Heart right ventricle (tissue), 16 donors: ENCODE data around the gene CLEC4G. TPM values are rescaled to one million over a fixed set of nuclear protein-coding genes. Genes with fewer than 3 reads are reported as not detected.

ENCODE experiments used
- ATAC-seq, 8 donors: fragments of 200-7000 bp; cut with Tn5 transposase; one replicate each; pipeline ENCODE4 v1.9.1; 2020; ENCODE audit warnings: mild to moderate bottlenecking in 8 of 8, moderate library complexity in 8 of 8, moderate number of reproducible peaks in 1 of 8
- DNase-seq, 2 donors: peaks; one replicate each; pipeline ENCODE4 v3.0.0-alpha.2; 2020
- H3K27ac ChIP-seq, 10 donors: fragments of 200-600 bp; sonication (generic) in 2 of 10; one replicate each; pipeline versions ENCODE4 v1.5.0 to v1.8.0; 2020 to 2022; ENCODE audit warnings: mild to moderate bottlenecking in 3 of 10
- H3K27me3 ChIP-seq, 7 donors: fragments of 200-600 bp; one replicate each; pipeline ENCODE4 v1.8.0; 2021 to 2022; ENCODE audit warnings: mild to moderate bottlenecking in 2 of 7
- H3K36me3 ChIP-seq, 9 donors: fragments of 200-600 bp; sonication (generic) in 1 of 9; one replicate each; pipeline versions ENCODE4 v1.5.0 to v1.8.0; 2020 to 2022; ENCODE audit warnings: mild to moderate bottlenecking in 2 of 9
- H3K4me1 ChIP-seq, 9 donors: fragments of 200-600 bp; sonication (generic) in 1 of 9; one replicate each; pipeline versions ENCODE4 v1.5.0 to v1.8.0; 2020 to 2022; ENCODE audit warnings: mild to moderate bottlenecking in 4 of 9
- H3K4me3 ChIP-seq, 10 donors: fragments of 200-600 bp; sonication (generic) in 2 of 10; one replicate each; pipeline versions ENCODE4 v1.5.0 to v1.8.0; 2020 to 2022; ENCODE audit warnings: mild to moderate bottlenecking in 7 of 10, moderate library complexity in 2 of 10
- H3K9me3 ChIP-seq, 11 donors: fragments of 200-600 bp in 10 of 11; sonication (generic) in 2 of 11; one replicate each; pipeline versions ENCODE4 v1.5.0 to v1.8.0; 2013 to 2022; ENCODE audit warnings: mild to moderate bottlenecking in 2 of 11, control low read depth in 1 of 11, moderate library complexity in 1 of 11
- CTCF ChIP-seq, 9 donors: fragments of 200-600 bp; sonication (generic) in 2 of 9; IDR thresholded peaks; one replicate each; pipeline versions ENCODE4 v1.5.0 to v1.8.0; 2021 to 2022; ENCODE audit warnings: antibody characterized with exemption in 9 of 9, mild to moderate bottlenecking in 5 of 9, moderate library complexity in 1 of 9
- WGBS, 2 donors: extraction: QIAGEN DNeasy Blood & Tissue Kit; methylation state at CpG; one replicate each; pipeline ENCODE4 v1.1.7; 2013; ENCODE audit warnings: inconsistent platforms in 1 of 2; 5-methylcytosine and 5-hydroxymethylcytosine counted together
- intact Hi-C, 10 donors: fragments of 100-400 bp; cut with DNase I; formaldehyde crosslinking; loops; one replicate each; pipeline versions ENCODE4 v1.11.1 to v1.14.2; 2022
- polyA plus RNA-seq, 2 donors: library from polyadenylated mRNA; stranded (reverse); fragments of 200-250 nt; gene quantifications; one replicate each; pipeline ENCODE4 v1.2.3, GENCODE V29; 2013
- total RNA-seq, 10 donors: library from RNA; stranded (reverse); fragmentation: NEBNext Ultra II Directional in 3 of 10; extraction: Animal tissue kit (Norgen Biotek cat#: 25700) in 3 of 10; gene quantifications; one replicate each; pipeline versions ENCODE4 v1.2.1 to v1.2.4, GENCODE V29; 2021 to 2023
- donor health status: Arrhythmogenic right ventricular cardiomyopathy.
- donor health status: ischemic (EF 13 %, LVEDD 7.1; RV severe dilation, severe dysfunction).
- donor health status: healthy with polysubstance abuse.
- donor health status: DM: no; HTN: yes; CAD: no.
- donor health status: DM: no; HTN: no; CAD: no.
- donor health status: ischemic (EF 25% LVEDD 6.9; RV normal size, moderate dysfunction).
- donor health status: ischemic (EF 25% LVEDD 5.7; RV mildly dilated, moderate dysfunction).
- donor health status: healthy.
- donor health status: DM: yes; HTN: yes; CAD: no.
- donor health status: Ischemic cardiomyopathy.
- donor health status: ischemic (EF 35%, LVEDD 5.7; RV mildly dilated, moderate dysfunction).
- donor health status: nonischemic (EF 11% LVEDD 7.7; RV severe dilation, severe dysfunction).
- donor health status: DM: yes; HTN: yes; CAD: no.
- donor health status: PGD.
- donor health status: ischemic (EF 29% LVEDD 5.4; RV normal size, mild dysfunction).
- donor health status: nonischemic (EF 23%, LVEDD 6.1; RV moderate dilation, normal function).

CLEC4G gene
- total and polyA plus RNA-seq, 12 donors = 0.20 to 4.2 (median 0.73) TPM; not detected in 3

DNA sequence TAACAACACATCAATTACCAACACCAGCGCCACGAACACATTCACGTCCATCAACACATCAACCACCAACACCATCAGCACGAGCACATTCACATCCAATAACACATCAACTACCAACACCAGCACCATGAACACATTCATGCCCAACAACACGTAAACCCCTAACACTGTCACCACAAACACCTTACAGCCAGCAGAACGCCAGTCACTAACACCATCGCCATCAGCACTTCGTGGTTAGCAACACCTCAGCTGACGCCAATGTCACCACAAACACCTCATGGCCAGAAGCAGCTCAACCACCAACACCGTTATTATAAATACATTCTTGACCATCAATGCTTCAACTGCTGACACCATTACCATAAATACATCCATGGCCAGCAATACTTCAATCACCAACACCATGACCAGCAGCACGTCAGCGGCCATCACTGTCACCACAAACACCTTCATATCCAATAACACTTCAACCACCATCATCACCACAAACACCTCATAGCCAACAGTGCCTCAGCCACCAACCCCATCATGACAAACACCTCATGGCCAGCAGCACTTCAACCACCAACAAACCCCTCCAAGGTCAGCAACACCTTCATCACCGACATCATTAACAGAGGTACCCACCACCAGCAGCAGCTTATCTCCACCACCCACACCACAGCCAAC is 39.4 kb downstream of the CLEC4G start:
- intact Hi-C loops = loop anchor here in 1 of 10 donors (10.0 kb wide), 1 partner anchor 102 kb away; no protein-coding TSS in a partner anchor
- 70 to 71% methylated on average over 13 of the region's 13 CpGs for WGBS, 2 donors
- no peaks in the 10 kb centered on the region for H3K4me1 ChIP-seq
- H3K4me3 ChIP-seq = no peak overlapping the region
- DNase-seq = no peak
- no peak for ATAC-seq
- no peaks in the 10 kb centered on the region for H3K9me3 ChIP-seq
- H3K27me3 ChIP-seq = peaks cover 4 to 50% (median 25%) of the 10 kb centered on the region in 7 donors
- TF ChIP-seq CTCF (IDR thresholded peaks at IDR 0.05) = no peak
- no peak overlapping the region for H3K27ac ChIP-seq
- H3K36me3 ChIP-seq = no peaks in the 10 kb centered on the region

GRCh38 chr19:7691497-7691896 is 40.4 kb downstream of the CLEC4G start:
- no peaks in the 10 kb centered on the region for H3K4me1 ChIP-seq
- intact Hi-C loops = loop anchor here in 1 of 10 donors (10.0 kb wide), 1 partner anchor 103 kb away; no protein-coding TSS in a partner anchor
- no peaks in the 10 kb centered on the region for H3K9me3 ChIP-seq
- no peaks in the 10 kb centered on the region for H3K36me3 ChIP-seq
- no peak overlapping the region for H3K27ac ChIP-seq
- H3K4me3 ChIP-seq = no peak overlapping the region
- ATAC-seq = no peak
- no peak for DNase-seq
- no peak for TF ChIP-seq CTCF (IDR thresholded peaks at IDR 0.05)
- H3K27me3 ChIP-seq = peaks cover 0 to 39% (median 17%) of the 10 kb centered on the region in 7 donors

GRCh38 chr19:7690779-7691258 is 41.1 kb downstream of the CLEC4G start:
- no peaks in the 10 kb centered on the region for H3K36me3 ChIP-seq
- 81 to 83% methylated on average over 8 of the region's 8 CpGs for WGBS, 2 donors
- no peak for TF ChIP-seq CTCF (IDR thresholded peaks at IDR 0.05)
- H3K4me3 ChIP-seq = no peak overlapping the region
- peaks cover 0 to 39% (median 17%) of the 10 kb centered on the region in 7 donors for H3K27me3 ChIP-seq
- no peak overlapping the region for H3K27ac ChIP-seq
- DNase-seq (no peak), ATAC-seq (no peak)
- intact Hi-C loops = loop anchor here in 1 of 10 donors (10.0 kb wide), 1 partner anchor 104 kb away; no protein-coding TSS in a partner anchor
- H3K9me3 ChIP-seq = no peaks in the 10 kb centered on the region
- no peaks in the 10 kb centered on the region for H3K4me1 ChIP-seq

DNA sequence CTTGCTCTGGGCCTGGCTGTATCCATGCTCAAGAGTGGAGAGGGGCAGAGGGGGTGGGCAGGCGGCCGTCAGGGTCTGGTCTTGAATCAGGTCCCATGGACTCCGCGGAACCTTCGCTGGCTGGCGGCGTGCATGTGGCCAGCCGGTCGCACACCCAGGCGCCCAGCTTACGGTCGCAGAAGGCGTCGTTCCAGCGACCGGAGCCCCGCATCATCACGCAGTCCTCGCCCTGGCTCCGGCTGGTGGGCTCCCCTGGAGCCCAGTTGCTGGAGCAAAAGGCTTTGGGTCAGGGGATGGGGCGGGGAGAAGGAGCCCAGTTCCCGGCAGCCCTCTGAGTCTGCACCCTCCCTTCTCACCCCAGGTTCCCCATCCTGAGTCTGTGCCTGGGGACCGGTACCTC is 42.7 kb downstream of the CLEC4G start:
- ATAC-seq (no peak), DNase-seq (no peak)
- H3K9me3 ChIP-seq = no peaks in the 10 kb centered on the region
- H3K27me3 ChIP-seq = peaks cover 0 to 31% (median 17%) of the 10 kb centered on the region in 7 donors
- intact Hi-C loops = loop anchor here in 4 of 10 donors (10.0 kb wide), 3 partner anchors 106 to 334 kb away; no protein-coding TSS in a partner anchor
- no peak overlapping the region for H3K4me3 ChIP-seq
- no peaks in the 10 kb centered on the region for H3K4me1 ChIP-seq
- no peak overlapping the region for H3K27ac ChIP-seq
- peaks cover 0 to 13% (median 0%) of the 10 kb centered on the region in 9 donors for H3K36me3 ChIP-seq
- no peak for TF ChIP-seq CTCF (IDR thresholded peaks at IDR 0.05)
- WGBS, 2 donors = 30 to 31% methylated on average over 23 of the region's 23 CpGs
